HepG2 (cell line): ENCODE results near the gene CSTB. TPM values are rescaled to one million over a fixed set of nuclear protein-coding genes. Genes with fewer than 3 reads are reported as not detected.

Experiments used
- CBX1 ChIP-seq: IDR thresholded peaks from one replicate; pipeline ENCODE4 v1.6.1; 2016; ENCODE audit warnings: antibody characterized with exemption, low read depth
- DPF2 ChIP-seq: sonication (generic); formaldehyde crosslinking; IDR thresholded peaks from 2 replicates; pipeline ENCODE4 v1.4.0; 2020; ENCODE audit warnings: mild to moderate bottlenecking, low read depth, missing genetic modification reagents, borderline replicate concordance
- GTF3A ChIP-seq: sonication (generic); formaldehyde crosslinking; conservative IDR thresholded peaks from 2 replicates; pipeline ENCODE4 v1.4.0; 2020; ENCODE audit warnings: mild to moderate bottlenecking, missing genetic modification reagents
- KLF6 ChIP-seq: IDR thresholded peaks from 2 replicates; pipeline ENCODE4 v1.8.0; 2016; ENCODE audit warnings: missing biosample characterization, missing genetic modification reagents
- MEIS1 ChIP-seq: sonication (generic); formaldehyde crosslinking; IDR thresholded peaks from 2 replicates; pipeline ENCODE4 v1.9.0; 2021; ENCODE audit warnings: mild to moderate bottlenecking, missing genetic modification reagents, moderate library complexity, borderline replicate concordance
- NFYB ChIP-seq: sonication (generic); formaldehyde crosslinking; IDR thresholded peaks from 2 replicates; pipeline ENCODE4 v1.4.0; 2020; ENCODE audit warnings: missing genetic modification reagents
- POGZ ChIP-seq: sonication (generic); formaldehyde crosslinking; IDR thresholded peaks from 2 replicates; pipeline ENCODE4 v1.4.0; 2020; ENCODE audit warnings: mild to moderate bottlenecking, missing genetic modification reagents
- PRDM4 ChIP-seq: sonication (generic); formaldehyde crosslinking; IDR thresholded peaks from 2 replicates; pipeline ENCODE4 v1.9.0; 2021; ENCODE audit warnings: missing genetic modification reagents, borderline replicate concordance
- RFX5 ChIP-seq: IDR thresholded peaks from 2 replicates; pipeline ENCODE4 v1.6.1; 2011; ENCODE audit warnings: low read depth, low read length, improper control_type of control experiment
- RXRB ChIP-seq: IDR thresholded peaks from 2 replicates; pipeline ENCODE4 v1.6.1; 2016; ENCODE audit warnings: borderline replicate concordance, missing genetic modification reagents, missing compliant biosample characterization
- XRCC5 ChIP-seq: fragments of 200-400 bp; formaldehyde crosslinking; optimal IDR thresholded peaks from 2 replicates; pipeline ENCODE3; 2017; ENCODE audit warnings: mild to moderate bottlenecking, low read length
- ZFP90 ChIP-seq: sonication (generic); formaldehyde crosslinking; IDR thresholded peaks from 2 replicates; pipeline ENCODE4 v1.8.0; 2022; ENCODE audit warnings: missing genetic modification reagents, mild to moderate bottlenecking, inconsistent platforms, borderline replicate concordance
- ZFYVE20 ChIP-seq: sonication (generic); formaldehyde crosslinking; IDR thresholded peaks from 2 replicates; pipeline ENCODE4 v1.8.0; 2023; ENCODE audit warnings: low read depth, mild to moderate bottlenecking, moderate library complexity, missing genetic modification reagents, borderline replicate concordance
- ZMYM3 ChIP-seq: sonication (generic); formaldehyde crosslinking; IDR thresholded peaks from 2 replicates; pipeline ENCODE4 v1.5.1; 2020; ENCODE audit warnings: mild to moderate bottlenecking, missing genetic modification reagents
- ZMYM4 ChIP-seq: sonication (generic); formaldehyde crosslinking; IDR thresholded peaks from 2 replicates; pipeline ENCODE4 v1.8.1; 2023; ENCODE audit warnings: mild to moderate bottlenecking, missing genetic modification reagents
- ZNF251 ChIP-seq: sonication (generic); formaldehyde crosslinking; IDR thresholded peaks from 2 replicates; pipeline ENCODE4 v1.9.0; 2021; ENCODE audit warnings: mild to moderate bottlenecking, missing genetic modification reagents
- ZNF34 ChIP-seq: sonication (generic); formaldehyde crosslinking; IDR thresholded peaks from 2 replicates; pipeline ENCODE4 v1.4.0; 2020; ENCODE audit warnings: mild to moderate bottlenecking, missing genetic modification reagents, borderline replicate concordance
- ZNF460 ChIP-seq: sonication (generic); formaldehyde crosslinking; IDR thresholded peaks from 2 replicates; pipeline ENCODE4 v1.5.1; 2020; ENCODE audit warnings: missing genetic modification reagents, mild to moderate bottlenecking, borderline replicate concordance
- ZNF703 ChIP-seq: sonication (generic); formaldehyde crosslinking; IDR thresholded peaks from 2 replicates; pipeline ENCODE4 v1.5.1; 2020; ENCODE audit warnings: missing genetic modification reagents, mild to moderate bottlenecking, moderate library complexity, borderline replicate concordance
- ZNF709 ChIP-seq: sonication (generic); formaldehyde crosslinking; IDR thresholded peaks from 2 replicates; pipeline ENCODE4 v1.5.0; 2020; ENCODE audit warnings: mild to moderate bottlenecking, missing genetic modification reagents
- ZNF720 ChIP-seq: sonication (generic); formaldehyde crosslinking; IDR thresholded peaks from 2 replicates; pipeline ENCODE4 v1.4.0; 2020; ENCODE audit warnings: missing genetic modification reagents
- ZNF83 ChIP-seq: sonication (generic); formaldehyde crosslinking; IDR thresholded peaks from 2 replicates; pipeline ENCODE4 v1.4.0; 2020; ENCODE audit warnings: missing genetic modification reagents, mild to moderate bottlenecking, borderline replicate concordance
- ZUFSP ChIP-seq: sonication (generic); formaldehyde crosslinking; IDR thresholded peaks from 2 replicates; pipeline ENCODE4 v1.9.0; 2021; ENCODE audit warnings: missing genetic modification reagents, mild to moderate bottlenecking, borderline replicate concordance
- polyA plus RNA-seq, 8 experiments: library from polyadenylated mRNA; depleted of rRNA in 3 of 8; stranded (reverse) in 7 of 8; unstranded in 1 of 8; fragments of >200 nt; fragmentation: Illumina TruSeq in 4 of 8; extraction: Trizol in 4 of 8; gene quantifications; 2 replicates each; pipeline versions ENCODE4 v1.2.1 to v1.2.3, GENCODE V29; 2011 to 2016; ENCODE audit warnings: low read depth in 4 of 8, missing spikeins in 1 of 8, mixed read lengths in 1 of 8; ENCODE audit not compliant: insufficient read depth in 1 of 8
- total RNA-seq, 5 experiments: library from RNA; depleted of rRNA; stranded (reverse); fragments of >200 nt; fragmentation: Illumina TruSeq; extraction: Trizol; gene quantifications; 2 replicates each; pipeline ENCODE4 v1.2.3, GENCODE V29; 2016; ENCODE audit warnings: low read depth in 1 of 5
- TF ChIP-seq, protein P1 (sequence below): sonication (generic); formaldehyde crosslinking; conservative IDR thresholded peaks from 2 replicates; pipeline ENCODE4 v1.8.0; 2022; ENCODE audit warnings: missing genetic modification reagents

The CSTB gene
- total and polyA plus RNA-seq, 2 of the 13 experiments (the other 11 are each of a cell fraction or from before 2014, with no cell fraction given): 11.7 to 94.1 TPM

DNA sequence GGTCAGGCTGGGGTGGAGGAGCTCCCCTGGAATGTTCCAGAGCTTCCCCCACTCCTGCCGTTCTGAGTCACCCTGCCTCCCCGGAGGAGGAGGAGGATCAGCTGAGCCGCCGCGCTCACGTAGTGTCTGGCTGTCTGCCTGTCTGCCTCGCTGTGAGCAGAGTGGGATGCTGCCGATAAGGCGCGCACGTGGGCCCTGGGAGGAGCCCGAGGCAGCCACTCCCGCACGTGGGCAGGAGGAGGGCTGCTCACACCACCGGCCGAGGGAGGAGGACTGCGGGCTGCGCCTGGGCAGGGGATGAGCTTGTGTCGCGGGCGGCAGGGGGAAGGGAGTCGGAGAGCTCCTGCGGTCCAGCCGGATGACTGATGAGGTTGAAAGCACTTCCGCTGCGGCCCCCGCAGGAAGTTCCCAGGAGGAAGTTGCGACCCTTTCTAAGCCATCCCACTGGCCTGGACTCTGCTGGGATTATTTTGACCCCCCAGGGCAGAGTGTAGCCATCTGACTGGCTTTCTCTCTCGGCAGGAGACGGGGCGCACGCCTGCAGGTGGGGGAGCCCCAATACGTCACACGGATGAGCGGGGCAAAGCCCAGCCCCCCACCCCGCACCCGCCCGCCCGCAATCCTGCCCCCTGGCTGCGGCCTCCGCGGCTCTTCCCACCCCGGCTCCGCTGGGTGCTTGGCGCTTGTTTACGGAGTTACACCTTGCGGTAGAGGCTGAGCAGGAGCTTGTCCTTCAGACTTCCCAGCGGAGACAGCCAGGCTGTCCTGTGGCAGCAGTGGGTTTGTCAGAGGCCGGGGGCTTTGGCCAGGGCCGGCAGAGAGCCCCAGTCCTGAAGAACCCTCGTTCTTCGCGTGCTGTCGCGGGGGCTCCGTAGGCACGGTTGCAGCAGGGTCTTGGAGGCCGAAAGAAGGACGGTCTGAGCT, 47.4 kb downstream of the CSTB start (continued):
- TF ChIP-seq ZNF34 (CRISPR knock-in tag) (no peak), ZUFSP (CRISPR knock-in tag) (no peak), RFX5 (no peak), ZNF709 (CRISPR knock-in tag) (peak; percentile 86), GTF3A (CRISPR knock-in tag) (0 out of 2 replicates have a peak, but pooled peaks have one; percentile 61), PRDM4 (CRISPR knock-in tag) (no peak), XRCC5 (peak; percentile 84), ZNF460 (CRISPR knock-in tag) (no peak; the same call in 1 of the 2 replicates), ZFYVE20 (CRISPR knock-in tag) (no peak), DPF2 (CRISPR knock-in tag) (0 out of 2 replicates have a peak, but pooled peaks have one; percentile 44), POGZ (CRISPR knock-in tag) (peak; percentile 77), ZMYM3 (CRISPR knock-in tag) (peak; percentile 19; the same call in 1 of the 2 replicates), NFYB (CRISPR knock-in tag) (no peak; the same call in 1 of the 2 replicates), ZNF720 (CRISPR knock-in tag) (no peak), RXRB (CRISPR knock-in tag) (peak; percentile 72), ZMYM4 (CRISPR knock-in tag) (peak; percentile 68; the same call in 1 of the 2 replicates), ZFP90 (CRISPR knock-in tag) (peak; percentile 94; the same call in 1 of the 2 replicates), KLF6 (CRISPR knock-in tag) (peak; percentile 77), ZNF703 (CRISPR knock-in tag) (no peak), ZNF251 (no peak), CBX1 (peak; percentile 33), MEIS1 (CRISPR knock-in tag) (0 out of 2 replicates have a peak, but pooled peaks have one; percentile 49), ZNF83 (CRISPR knock-in tag) (no peak)
- TF ChIP-seq, protein P1, sequence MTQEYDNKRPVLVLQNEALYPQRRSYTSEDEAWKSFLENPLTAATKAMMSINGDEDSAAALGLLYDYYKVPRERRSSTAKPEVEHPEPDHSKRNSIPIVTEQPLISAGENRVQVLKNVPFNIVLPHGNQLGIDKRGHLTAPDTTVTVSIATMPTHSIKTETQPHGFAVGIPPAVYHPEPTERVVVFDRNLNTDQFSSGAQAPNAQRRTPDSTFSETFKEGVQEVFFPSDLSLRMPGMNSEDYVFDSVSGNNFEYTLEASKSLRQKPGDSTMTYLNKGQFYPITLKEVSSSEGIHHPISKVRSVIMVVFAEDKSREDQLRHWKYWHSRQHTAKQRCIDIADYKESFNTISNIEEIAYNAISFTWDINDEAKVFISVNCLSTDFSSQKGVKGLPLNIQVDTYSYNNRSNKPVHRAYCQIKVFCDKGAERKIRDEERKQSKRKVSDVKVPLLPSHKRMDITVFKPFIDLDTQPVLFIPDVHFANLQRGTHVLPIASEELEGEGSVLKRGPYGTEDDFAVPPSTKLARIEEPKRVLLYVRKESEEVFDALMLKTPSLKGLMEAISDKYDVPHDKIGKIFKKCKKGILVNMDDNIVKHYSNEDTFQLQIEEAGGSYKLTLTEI: no peak
